ENCODE results near the gene GLT6D1.

DNA sequence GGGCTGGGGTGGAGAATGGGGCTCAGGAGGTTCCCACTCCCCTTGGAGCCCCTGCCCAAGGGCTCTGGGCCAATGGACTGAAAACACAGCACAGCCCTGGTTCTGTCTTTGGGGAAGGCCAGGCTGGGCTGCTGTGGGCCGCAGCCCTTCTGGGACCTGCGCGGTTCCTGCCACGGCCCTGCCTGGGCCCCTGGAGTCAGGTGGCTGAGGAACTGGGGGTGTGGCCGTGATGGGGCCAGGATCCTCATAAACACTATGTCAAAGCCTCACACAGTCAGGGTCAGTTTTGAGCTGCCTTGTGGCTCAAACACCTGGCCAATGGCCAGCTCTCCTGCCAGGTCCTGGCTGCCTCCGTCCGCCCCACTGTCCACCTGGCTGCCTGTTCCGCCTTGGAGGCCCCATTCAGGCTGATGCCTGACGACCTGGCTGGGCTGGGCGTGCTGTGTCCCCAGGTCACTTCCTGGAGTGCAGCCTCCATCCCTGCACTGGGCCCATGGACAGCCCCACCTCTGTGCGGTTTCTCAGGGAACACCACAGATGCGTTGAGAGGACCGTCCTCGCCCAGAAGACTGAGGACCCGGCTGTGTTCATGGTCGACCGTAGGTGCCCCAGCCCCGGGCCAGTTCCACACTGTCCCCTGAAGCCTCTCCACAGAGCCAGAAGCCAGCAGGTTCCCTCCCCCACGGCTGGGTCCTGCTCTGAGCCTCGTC is 50.3 kb downstream of the GLT6D1 start:
- TF ChIP-seq POLR2A (IDR thresholded peaks at IDR 0.05) (no peak), EP300 (IDR thresholded peaks at IDR 0.05) (no peak)
- TF ChIP-seq, protein P1, sequence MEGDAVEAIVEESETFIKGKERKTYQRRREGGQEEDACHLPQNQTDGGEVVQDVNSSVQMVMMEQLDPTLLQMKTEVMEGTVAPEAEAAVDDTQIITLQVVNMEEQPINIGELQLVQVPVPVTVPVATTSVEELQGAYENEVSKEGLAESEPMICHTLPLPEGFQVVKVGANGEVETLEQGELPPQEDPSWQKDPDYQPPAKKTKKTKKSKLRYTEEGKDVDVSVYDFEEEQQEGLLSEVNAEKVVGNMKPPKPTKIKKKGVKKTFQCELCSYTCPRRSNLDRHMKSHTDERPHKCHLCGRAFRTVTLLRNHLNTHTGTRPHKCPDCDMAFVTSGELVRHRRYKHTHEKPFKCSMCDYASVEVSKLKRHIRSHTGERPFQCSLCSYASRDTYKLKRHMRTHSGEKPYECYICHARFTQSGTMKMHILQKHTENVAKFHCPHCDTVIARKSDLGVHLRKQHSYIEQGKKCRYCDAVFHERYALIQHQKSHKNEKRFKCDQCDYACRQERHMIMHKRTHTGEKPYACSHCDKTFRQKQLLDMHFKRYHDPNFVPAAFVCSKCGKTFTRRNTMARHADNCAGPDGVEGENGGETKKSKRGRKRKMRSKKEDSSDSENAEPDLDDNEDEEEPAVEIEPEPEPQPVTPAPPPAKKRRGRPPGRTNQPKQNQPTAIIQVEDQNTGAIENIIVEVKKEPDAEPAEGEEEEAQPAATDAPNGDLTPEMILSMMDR (IDR thresholded peaks at IDR 0.05), result no peak
